HG03066 (cell line): ENCODE data around the gene PUM2.
"Not testable (repeated sequence)": the region's sequence is repeated elsewhere in the genome, so short reads cannot be mapped to it uniquely, and the experiment has no call there.

Experiments
- ATAC-seq: cut with Tn5 transposase; IDR thresholded peaks from one replicate; pipeline ENCODE4 v1.9.1; 2021; ENCODE audit warnings: low read depth; ENCODE audit not compliant: unreplicated experiment

Gene PUM2

GRCh38 chr2:20350753-20351554, at the start of gene PUM2:
PUM2 (minus strand) TSS chr2:20350844; CDS start chr2:20327360, 23,484 bp downstream.
- ATAC-seq: peak; percentile 74

GRCh38 chr2:20400306-20400705, 49.7 kb upstream of the PUM2 start:
- no peak for ATAC-seq

- ATAC-seq: no peak
Measured at GRCh38 chr2:20398956-20399567, 48.4 kb upstream of the PUM2 start.

- no peak for ATAC-seq
Measured at GRCh38 chr2:20397811-20398447, 47.3 kb upstream of the PUM2 start.

- no peak for ATAC-seq
Measured at GRCh38 chr2:20396356-20397000, 45.8 kb upstream of the PUM2 start.

- no peak for ATAC-seq
Measured at GRCh38 chr2:20393986-20394385, 43.3 kb upstream of the PUM2 start.

GRCh38 chr2:20391951-20392699, 41.5 kb upstream of the PUM2 start:
- no peak for ATAC-seq

GRCh38 chr2:20390524-20391123, 40.0 kb upstream of the PUM2 start:
- ATAC-seq: no peak

- ATAC-seq: no peak
Measured at GRCh38 chr2:20384953-20385352, 34.3 kb upstream of the PUM2 start.

- no peak for ATAC-seq
Measured at GRCh38 chr2:20382965-20383810, 32.5 kb upstream of the PUM2 start.

GRCh38 chr2:20381457-20381856, 30.8 kb upstream of the PUM2 start:
- no peak for ATAC-seq

- no peak for ATAC-seq
Measured at GRCh38 chr2:20378891-20379519, 28.4 kb upstream of the PUM2 start.

- ATAC-seq: no peak
Measured at GRCh38 chr2:20378341-20378740, 27.7 kb upstream of the PUM2 start.

GRCh38 chr2:20377741-20378140, 27.1 kb upstream of the PUM2 start:
- ATAC-seq: no peak

- not testable (repeated sequence) for ATAC-seq
Measured at GRCh38 chr2:20374982-20375381, 24.3 kb upstream of the PUM2 start.

- no peak for ATAC-seq
Measured at GRCh38 chr2:20372896-20373640, 22.4 kb upstream of the PUM2 start.

- no peak for ATAC-seq
Measured at GRCh38 chr2:20371323-20372025, 20.8 kb upstream of the PUM2 start.
